ENCODE results near the gene ZNF469. TPM values are rescaled to one million over a fixed set of nuclear protein-coding genes. Genes with fewer than 3 reads are reported as not detected.

Gene ZNF469
- total and polyA plus RNA-seq, 9 of the 15 experiments (the other 6 are each of a cell fraction or from before 2014, with no cell fraction given) = 0.01 to 0.04 TPM; not detected in 7

DNA sequence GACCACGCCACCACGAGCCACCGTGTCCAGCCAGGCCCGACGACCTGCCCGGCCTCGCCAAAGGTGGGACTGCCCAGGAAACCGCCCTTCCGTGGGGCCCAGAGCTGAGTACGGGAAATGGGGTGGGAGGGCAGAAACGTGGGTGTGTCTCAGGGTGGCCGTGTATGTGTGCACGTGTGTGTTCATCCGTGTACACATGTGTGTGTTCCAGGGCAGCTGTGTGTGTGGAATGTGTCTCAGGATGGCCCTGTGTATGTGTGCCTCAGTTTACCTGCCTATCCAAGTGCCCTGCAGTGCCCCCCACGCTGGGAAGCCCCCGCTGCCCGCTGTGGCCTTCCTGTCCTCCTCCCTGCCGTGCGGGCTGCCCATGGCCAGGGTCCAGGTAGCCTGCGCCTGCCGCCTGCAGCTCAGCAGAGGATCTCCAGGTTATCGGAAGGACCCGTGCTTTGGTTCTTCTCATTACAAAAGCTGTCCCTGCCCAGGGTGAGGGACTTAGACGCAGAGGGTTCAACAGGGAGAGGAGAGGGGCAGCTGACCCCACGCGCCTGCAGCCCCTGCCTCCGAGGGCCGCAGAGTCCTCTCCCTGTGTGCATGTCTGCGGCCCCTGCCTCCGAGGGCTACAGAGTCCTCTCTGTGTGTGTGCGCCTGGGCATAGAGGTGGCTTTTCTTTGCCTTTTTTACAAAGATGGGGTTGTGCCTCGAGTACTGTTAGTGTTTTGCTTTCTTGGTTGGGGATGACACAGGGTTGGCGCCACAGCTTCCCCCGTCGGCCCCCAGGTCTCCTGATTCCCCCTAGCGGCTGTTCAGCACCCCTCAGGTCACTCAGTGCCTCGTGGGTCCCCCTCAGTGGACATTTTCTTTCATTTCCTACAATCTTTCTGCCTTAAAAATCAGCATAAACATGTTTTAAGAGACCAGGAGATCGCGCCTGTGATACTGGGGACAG, 23.6 kb downstream of the ZNF469 start:
- Histone ChIP-seq H2AFZ (ENCODE audit: low read depth, low read length) (no peak overlapping the region), H3K4me1 (replicated peaks in 1 of 2; ENCODE audit: control insufficient read depth in 2 of 2, insufficient read depth in 2 of 2, low read length in 2 of 2) (peaks cover 0 to 55% of the 10 kb centered on the region in 2 experiments; a peak in 3 of 5 replicates), H3K9me1 (ENCODE audit: control insufficient read depth, insufficient read depth, low read length) (no peaks in the 10 kb centered on the region), H3K36me3 (ENCODE audit: control insufficient read depth, insufficient read depth, low read length) (no peaks in the 10 kb centered on the region), H4K20me1 (replicated peaks; ENCODE audit: control insufficient read depth, insufficient read depth, low read length) (peaks cover 12% of the 10 kb centered on the region; the same call in 1 of the 2 replicates), H3K79me2 (ENCODE audit: control insufficient read depth, insufficient read depth, low read length) (no peaks in the 10 kb centered on the region), H3K9me3 (replicated peaks; ENCODE audit: control insufficient read depth, insufficient read depth, low read depth, low read length) (no peaks in the 10 kb centered on the region), H3K4me2 (ENCODE audit: insufficient read depth, low read length) (no peak overlapping the region), H3K9ac (ENCODE audit: insufficient read depth in 1 of 2, low read depth in 2 of 2, low read length in 2 of 2) (no peak overlapping the region), H3K27me3 (ENCODE audit: control insufficient read depth in 2 of 2, insufficient read depth in 2 of 2, low read length in 2 of 2) (peaks cover 10 to 47% of the 10 kb centered on the region in 2 experiments), H3K4me3 (no peak overlapping the region), H3K27ac (ENCODE audit: extremely low read depth, low read depth, low read length) (no peak overlapping the region)
- POLR2A ChIA-PET = interaction anchor here (0.5 to 0.9 kb wide), 6 partner anchors 9 to 378 kb away, joined by 3 to 4 read pairs (median 3); no protein-coding TSS in a partner anchor
- intact Hi-C loops (cut with micrococcal nuclease) = loop anchor here (10.0 kb wide), 1 partner anchor 122 kb away; no protein-coding TSS in a partner anchor
- no peak for FAIRE-seq
- WGBS (ENCODE audit: insufficient coverage, low coverage, missing lambda C conversion rate) = 27% methylated on average over 35 of the region's 39 CpGs
- peak; percentile 49 to 84 (median 77) for DNase-seq (ENCODE audit: extremely low read depth in 1 of 4, low spot score in 3 of 4)
- BruUV-seq (replicated peaks) = no TSS peak
- peak; percentile 80 for ATAC-seq
- CTCF ChIA-PET (ENCODE audit: low intra/inter-chr PET ratio) = no interaction called here
- in situ Hi-C loops (cut with MboI) = no loop called here
- no peak for TF ChIP-seq PTRF (tag; IDR thresholded peaks at IDR 0.05)
- TF ChIP-seq LEF1 (IDR thresholded peaks at IDR 0.05) = no peak
- no peak for TF ChIP-seq RBFOX2 (IDR thresholded peaks at IDR 0.05; ENCODE audit: low read depth, low read length)
- TF ChIP-seq, protein P1, sequence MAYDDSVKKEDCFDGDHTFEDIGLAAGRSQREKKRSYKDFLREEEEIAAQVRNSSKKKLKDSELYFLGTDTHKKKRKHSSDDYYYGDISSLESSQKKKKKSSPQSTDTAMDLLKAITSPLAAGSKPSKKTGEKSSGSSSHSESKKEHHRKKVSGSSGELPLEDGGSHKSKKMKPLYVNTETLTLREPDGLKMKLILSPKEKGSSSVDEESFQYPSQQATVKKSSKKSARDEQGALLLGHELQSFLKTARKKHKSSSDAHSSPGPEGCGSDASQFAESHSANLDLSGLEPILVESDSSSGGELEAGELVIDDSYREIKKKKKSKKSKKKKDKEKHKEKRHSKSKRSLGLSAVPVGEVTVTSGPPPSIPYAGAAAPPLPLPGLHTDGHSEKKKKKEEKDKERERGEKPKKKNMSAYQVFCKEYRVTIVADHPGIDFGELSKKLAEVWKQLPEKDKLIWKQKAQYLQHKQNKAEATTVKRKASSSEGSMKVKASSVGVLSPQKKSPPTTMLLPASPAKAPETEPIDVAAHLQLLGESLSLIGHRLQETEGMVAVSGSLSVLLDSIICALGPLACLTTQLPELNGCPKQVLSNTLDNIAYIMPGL (CRISPR knock-in tag; IDR thresholded peaks at IDR 0.05) = no peak
- TF ChIP-seq RAD21 (CRISPR knock-in tag; conservative IDR thresholded peaks at IDR 0.05 in 1 of 2, IDR thresholded peaks at IDR 0.05 in 1 of 2) = peak; percentile 21 to 66; a peak in 2 of 4 replicates
- TF ChIP-seq, protein P2, sequence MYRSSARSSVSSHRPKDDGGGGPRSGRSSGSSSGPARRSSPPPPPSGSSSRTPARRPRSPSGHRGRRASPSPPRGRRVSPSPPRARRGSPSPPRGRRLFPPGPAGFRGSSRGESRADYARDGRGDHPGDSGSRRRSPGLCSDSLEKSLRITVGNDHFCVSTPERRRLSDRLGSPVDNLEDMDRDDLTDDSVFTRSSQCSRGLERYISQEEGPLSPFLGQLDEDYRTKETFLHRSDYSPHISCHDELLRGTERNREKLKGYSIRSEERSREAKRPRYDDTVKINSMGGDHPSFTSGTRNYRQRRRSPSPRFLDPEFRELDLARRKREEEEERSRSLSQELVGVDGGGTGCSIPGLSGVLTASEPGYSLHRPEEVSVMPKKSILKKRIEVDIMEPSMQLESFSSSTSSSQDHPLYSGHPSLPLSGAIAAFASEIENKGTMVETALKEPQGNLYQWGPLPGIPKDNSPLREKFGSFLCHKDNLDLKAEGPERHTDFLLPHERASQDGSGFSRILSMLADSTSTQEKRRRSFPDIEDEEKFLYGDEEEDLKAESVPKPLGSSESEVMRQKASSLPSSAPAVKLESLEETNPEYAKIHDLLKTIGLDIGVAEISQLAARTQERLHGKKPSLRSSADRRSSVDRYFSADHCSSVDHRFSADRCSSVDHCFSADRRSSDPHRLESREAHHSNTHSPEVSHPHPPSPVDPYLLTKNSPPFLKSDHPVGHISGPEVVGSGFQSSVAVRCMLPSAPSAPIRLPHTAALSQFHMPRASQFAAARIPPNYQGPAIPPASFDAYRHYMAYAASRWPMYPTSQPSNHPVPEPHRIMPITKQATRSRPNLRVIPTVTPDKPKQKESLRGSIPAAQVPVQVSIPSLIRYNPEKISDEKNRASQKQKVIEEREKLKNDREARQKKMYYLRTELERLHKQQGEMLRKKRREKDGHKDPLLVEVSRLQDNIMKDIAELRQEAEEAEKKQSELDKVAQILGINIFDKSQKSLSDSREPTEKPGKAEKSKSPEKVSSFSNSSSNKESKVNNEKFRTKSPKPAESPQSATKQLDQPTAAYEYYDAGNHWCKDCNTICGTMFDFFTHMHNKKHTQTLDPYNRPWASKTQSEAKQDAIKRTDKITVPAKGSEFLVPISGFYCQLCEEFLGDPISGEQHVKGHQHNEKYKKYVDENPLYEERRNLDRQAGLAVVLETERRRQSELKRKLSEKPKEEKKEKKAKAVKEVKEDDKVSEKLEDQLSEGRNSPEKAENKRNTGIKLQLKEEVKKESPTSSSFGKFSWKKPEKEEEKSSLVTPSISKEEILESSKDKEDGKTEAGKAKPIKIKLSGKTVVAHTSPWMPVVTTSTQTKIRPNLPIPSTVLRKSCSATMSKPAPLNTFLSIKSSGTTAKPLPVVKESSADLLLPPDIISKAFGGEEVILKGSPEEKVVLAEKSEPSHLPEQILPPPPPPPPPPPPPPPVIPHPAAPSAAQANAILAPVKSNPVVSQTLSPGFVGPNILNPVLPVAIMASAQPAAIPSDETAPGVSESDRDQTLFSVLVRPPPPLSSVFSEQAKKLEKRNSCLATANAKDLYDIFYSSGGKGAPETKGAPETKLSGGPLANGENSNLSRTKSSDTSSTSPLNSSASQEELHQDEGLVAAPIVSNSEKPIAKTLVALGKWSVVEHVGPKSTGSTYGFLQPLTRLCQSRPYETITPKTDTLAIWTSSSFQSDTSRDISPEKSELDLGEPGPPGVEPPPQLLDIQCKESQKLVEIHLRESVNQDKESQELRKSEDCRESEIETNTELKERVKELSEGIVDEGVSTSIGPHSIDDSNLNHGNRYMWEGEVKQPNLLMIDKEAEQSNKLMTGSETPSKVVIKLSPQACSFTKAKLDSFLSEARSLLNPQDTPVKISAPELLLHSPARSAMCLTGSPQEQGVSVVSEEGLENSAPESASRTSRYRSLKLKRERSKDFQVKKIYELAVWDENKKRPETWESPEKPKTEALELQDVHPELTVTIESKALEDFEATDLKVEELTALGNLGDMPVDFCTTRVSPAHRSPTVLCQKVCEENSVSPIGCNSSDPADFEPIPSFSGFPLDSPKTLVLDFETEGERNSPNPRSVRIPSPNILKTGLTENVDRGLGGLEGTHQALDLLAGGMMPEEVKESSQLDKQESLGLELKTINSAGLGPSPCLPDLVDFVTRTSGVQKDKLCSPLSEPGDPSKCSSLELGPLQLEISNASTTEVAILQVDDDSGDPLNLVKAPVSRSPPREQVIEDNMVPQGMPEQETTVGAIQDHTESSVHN (IDR thresholded peaks at IDR 0.05; ENCODE audit: borderline replicate concordance in 1 of 2, low read depth in 1 of 2) = no peak
- TF ChIP-seq NCOR1 (IDR thresholded peaks at IDR 0.05) = no peak
- no peak for TF ChIP-seq TAF7 (tag; IDR thresholded peaks at IDR 0.05)
- TF ChIP-seq ZNF184 (CRISPR knock-in tag; IDR thresholded peaks at IDR 0.05) = no peak
- TF ChIP-seq NUFIP1 (IDR thresholded peaks at IDR 0.05; ENCODE audit: partially characterized antibody) = no peak
- no peak for TF ChIP-seq ZNF263 (CRISPR knock-in tag; IDR thresholded peaks at IDR 0.05; ENCODE audit: borderline replicate concordance)

Measured in K562 (cell line).